DMS53 treated with DMSO at 0.1 percent for 48 hours (cell line): ENCODE data around the gene CLCN1.
"Not testable (repeated sequence)": the region's sequence is repeated elsewhere in the genome, so short reads cannot be mapped to it uniquely, and the experiment has no call there.

ENCODE experiments used
- DNase-seq: peaks from one replicate; lab custom pipeline; 2025; ENCODE audit not compliant: unreplicated experiment; lab: John Stamatoyannopoulos, UW

The CLCN1 gene

GRCh38 chr7:143383642-143383957 lies 67.7 kb downstream of the CLCN1 start:
- DNase-seq, result no peak

GRCh38 chr7:143384148-143384547 lies 68.2 kb downstream of the CLCN1 start:
- DNase-seq, result no peak

- DNase-seq, result no peak
Observed at GRCh38 chr7:143384661-143385631, 69.0 kb downstream of the CLCN1 start.

GRCh38 chr7:143385891-143386781 lies 70.2 kb downstream of the CLCN1 start:
- no peak for DNase-seq

- DNase-seq, result no peak
Observed at GRCh38 chr7:143387156-143387975, 71.5 kb downstream of the CLCN1 start.

GRCh38 chr7:143388051-143388450 lies 72.1 kb downstream of the CLCN1 start:
- no peak for DNase-seq

- DNase-seq, result no peak
Observed at GRCh38 chr7:143388491-143389101, 72.7 kb downstream of the CLCN1 start.

- DNase-seq, result no peak
Observed at GRCh38 chr7:143389316-143390103, 73.6 kb downstream of the CLCN1 start.

- DNase-seq, result no peak
Observed at GRCh38 chr7:143390104-143390772, 74.3 kb downstream of the CLCN1 start.

- DNase-seq, result no peak
Observed at GRCh38 chr7:143390773-143391317, 74.9 kb downstream of the CLCN1 start.

GRCh38 chr7:143391462-143392404 lies 75.8 kb downstream of the CLCN1 start:
- no peak for DNase-seq

GRCh38 chr7:143392427-143392826 lies 76.5 kb downstream of the CLCN1 start:
- DNase-seq, result not testable (repeated sequence)

GRCh38 chr7:143392875-143393266 lies 77.0 kb downstream of the CLCN1 start:
- DNase-seq, result no peak

GRCh38 chr7:143393267-143394041 lies 77.5 kb downstream of the CLCN1 start:
- no peak for DNase-seq

- no peak for DNase-seq
Observed at GRCh38 chr7:143394068-143394467, 78.2 kb downstream of the CLCN1 start.

GRCh38 chr7:143394777-143395176 lies 78.9 kb downstream of the CLCN1 start:
- no peak for DNase-seq
